COLO668 (cell line): Measurements from ENCODE around the gene ZNF397.
A peak's percentile ranks its signal among the peaks of the same experiment; 100 is the strongest.

Experiments
- DNase-seq: peaks from one replicate; lab custom pipeline; 2025; ENCODE audit not compliant: unreplicated experiment; lab: John Stamatoyannopoulos, UW

ZNF397 gene

DNA sequence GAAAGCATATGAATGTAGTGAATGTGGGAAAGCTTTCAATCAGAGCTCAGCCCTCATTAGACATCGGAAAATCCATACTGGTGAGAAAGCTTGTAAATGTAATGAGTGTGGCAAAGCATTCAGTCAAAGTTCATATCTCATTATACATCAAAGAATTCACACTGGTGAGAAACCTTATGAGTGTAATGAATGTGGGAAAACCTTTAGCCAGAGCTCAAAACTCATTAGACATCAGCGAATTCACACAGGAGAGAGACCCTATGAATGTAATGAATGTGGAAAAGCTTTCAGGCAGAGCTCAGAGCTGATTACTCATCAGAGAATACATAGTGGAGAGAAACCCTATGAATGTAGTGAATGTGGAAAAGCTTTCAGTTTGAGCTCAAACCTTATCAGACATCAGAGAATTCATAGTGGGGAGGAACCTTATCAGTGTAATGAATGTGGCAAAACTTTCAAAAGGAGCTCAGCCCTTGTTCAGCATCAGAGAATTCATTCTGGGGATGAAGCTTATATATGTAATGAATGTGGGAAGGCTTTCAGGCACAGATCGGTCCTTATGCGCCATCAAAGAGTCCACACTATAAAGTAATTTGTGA is 5.0 kb downstream of the ZNF397 start:
- DNase-seq: no peak

DNA sequence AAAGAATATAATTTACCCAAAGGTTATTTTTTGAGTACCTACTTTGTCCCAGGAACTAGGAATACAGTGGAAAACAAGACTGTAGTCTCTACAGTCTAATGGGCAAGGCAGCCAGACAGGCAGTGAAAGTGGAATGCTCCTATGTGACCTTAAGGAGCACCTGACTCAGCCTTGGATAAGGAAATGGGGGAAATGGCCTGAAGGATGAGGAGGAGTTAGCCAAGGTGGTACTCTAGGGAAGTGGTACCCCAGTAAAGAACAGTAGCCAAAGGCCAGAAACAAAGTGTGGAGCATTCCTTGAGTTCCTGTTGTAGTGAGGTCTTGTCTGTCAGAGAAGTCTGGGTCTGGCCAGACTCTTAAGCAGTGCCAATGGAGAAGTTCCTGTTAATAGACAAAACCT is 6.0 kb downstream of the ZNF397 start:
- DNase-seq: no peak

DNA sequence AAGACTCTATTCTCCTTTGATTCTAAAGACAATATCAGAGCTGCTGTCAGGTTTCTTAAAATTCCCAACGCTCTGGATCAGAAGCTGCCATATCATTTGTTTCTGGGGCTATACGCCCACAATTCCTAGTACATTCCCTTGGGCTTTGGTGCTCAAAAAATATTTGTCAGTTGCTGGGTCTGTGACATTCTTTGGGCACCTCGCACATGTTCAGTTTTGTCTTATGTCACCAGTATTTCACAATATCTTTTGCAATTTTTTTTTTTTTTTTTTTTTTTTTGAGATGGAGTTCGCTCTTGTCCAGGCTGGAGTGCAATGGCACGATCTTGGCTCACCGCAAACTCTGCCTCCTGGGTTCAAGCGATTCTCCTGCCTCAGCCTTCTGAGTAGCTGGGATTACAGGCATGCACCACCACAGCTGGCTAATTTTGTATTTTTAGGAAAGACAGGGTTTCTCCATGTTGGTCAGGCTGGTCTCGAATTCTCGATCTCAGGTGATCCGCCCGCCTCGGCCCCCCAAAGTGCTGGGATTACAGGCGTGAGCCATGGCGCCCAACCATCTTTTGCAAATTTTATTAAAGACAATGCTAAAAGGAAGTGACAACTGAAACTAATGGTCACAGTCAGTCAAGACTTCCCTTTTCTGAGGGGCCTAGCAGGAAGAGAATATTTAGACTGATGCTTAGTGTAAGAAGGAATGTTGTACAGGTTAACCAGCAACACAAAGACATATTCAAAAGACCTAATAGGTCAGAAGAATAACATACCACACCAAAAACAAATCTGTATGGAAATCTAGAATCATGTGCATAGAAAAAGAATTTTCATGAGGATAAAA is 6.8 kb downstream of the ZNF397 start:
- no peak for DNase-seq

DNA sequence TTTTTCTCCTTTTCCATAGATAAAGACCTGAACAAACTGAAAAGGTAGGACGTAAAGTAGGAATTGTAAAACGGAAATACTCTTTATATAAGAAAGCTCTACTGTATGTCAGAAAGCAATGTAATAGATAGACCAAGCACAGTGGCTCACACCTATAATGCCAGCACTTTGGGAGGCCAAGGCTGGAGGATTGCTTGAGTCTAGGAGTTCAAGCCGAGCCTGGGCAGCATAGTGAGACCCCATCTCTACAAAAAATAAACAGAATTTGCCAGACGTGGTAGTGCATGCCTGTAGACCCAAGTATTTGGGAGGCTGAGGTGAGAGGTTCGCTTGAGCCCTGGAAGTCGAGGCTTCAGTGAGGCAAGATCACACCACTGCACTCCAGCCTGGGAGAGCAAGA is 7.6 kb downstream of the ZNF397 start:
- DNase-seq: no peak

DNA sequence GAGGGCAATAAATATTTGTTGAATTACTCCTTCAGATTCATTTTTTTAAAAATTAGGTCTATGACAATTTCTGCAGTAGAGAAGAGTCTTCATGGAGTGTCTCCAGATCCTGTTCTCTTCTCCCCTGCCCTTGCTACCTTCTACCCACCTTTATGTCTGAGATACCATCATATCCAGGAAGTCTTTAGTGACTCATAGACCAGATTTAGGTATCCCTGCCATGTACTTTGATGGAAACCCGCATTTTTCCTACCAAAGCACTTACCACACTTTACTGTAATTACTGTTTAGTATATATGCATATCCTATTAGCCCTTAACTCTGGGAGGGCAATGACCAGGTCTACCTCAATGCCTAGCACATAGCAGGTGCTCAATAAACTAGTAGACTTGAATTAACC is 11.6 kb downstream of the ZNF397 start:
- DNase-seq: no peak

DNA sequence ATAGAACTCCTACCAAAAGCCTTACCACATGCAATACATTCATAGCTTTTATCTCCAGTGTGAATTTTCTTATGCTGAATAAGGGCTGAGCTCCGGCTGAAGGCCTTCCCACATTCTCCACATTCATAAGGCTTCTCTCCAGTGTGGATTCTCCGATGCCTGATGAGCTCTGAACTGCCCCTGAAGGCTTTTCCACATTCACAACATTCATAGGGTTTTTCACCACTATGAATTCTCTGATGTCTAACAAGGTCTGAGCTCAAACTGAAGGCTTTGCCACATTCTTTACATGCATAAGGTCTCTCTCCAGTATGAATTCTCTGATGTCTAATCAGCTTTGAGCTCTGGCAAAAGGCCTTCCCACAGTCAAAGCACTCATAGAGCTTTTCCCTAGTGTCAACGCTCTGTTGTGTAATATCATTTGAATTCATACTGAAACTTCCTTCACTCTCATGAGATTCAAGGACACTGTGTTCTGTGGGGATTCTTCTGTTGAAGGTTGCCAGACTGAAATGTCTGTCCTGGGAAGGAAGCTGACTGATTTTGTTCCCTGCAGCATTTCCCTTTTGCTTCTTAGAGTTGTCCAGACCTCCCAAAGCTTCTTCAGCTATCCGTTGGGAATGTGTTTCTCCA is 12.9 kb downstream of the ZNF397 start:
- no peak for DNase-seq

DNA sequence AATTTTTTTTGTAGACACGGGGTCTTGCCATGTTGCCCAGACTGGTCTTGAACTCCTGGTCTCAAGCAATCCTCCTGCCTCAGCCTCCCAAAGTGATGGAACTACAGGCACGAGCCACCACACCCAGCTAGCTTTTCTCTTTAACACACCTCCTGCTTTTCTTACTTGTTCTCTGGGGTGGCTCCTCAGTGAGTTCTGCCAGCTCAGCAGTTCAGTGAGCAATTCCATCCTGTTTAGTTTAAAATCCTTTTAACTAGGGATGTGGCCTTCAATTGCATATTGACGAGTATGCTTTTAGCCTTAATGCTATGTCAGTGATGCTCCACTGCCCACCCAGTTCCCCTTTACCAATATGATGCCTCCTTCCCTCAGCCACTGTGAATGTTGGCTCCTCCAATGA is 16.1 kb downstream of the ZNF397 start:
- DNase-seq: no peak

DNA sequence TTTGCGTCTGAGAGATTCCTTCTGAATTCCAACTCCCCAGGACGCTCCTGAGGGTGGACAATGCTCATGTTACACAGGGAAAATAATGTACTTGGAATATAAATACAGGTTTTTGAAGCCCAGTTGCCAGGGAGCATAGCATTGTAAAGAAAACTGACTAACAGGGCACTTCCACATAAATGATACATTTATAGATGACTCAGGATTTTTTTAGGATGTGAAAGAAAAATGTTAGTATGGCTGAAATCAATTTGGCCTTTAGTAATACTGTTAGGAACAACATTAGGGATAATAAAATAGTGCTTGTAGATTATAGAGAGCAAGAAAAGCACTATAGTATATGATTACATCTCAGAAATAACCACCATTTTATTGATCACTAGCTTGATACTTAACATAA is 23.6 kb downstream of the ZNF397 start:
- DNase-seq: no peak

DNA sequence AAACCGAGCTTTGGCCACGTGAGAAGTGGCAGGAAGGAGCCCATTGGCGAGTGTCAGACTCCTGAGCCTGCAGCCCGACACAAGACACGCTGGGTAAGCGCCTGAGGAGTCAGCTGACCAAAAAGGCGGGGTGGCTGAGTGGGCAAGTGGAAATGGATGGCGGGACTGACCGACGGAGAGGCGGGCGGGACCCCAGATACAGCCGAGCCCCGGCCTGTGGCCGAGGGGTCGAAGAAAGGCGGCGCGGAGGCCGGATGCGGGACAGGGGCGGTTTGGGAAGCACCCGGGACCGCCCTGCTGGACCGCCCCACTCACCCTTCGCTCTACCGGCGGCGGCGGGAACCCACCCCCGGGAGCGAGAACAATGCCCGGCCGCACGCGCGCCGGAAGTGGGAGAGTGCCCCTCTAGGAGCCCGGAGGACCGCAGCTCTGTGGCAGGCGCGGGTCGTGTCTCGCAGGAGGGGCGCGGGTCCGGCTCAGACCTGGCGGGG is 26.4 kb downstream of the ZNF397 start:
- peak; percentile 81 for DNase-seq

DNA sequence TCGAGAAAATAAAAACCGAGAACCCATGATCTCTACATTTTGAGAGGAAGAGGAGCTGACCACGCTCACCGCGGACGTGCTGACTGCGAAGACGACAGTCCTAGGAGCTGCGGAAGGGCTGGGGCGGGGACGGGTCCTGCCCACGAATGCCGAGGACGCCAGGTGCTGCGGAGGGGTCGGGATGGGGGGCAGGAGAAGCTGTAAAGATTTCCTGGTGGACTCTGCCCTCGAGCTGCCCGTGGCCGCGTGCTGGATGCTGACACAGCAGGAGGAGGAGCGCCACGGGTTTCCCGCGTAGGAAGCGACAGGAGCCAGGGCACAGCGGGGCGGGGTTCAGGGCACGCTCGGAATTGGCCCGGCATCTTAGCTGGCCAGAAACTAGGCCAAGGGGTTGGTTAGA is 27.0 kb downstream of the ZNF397 start:
- DNase-seq: no peak

DNA sequence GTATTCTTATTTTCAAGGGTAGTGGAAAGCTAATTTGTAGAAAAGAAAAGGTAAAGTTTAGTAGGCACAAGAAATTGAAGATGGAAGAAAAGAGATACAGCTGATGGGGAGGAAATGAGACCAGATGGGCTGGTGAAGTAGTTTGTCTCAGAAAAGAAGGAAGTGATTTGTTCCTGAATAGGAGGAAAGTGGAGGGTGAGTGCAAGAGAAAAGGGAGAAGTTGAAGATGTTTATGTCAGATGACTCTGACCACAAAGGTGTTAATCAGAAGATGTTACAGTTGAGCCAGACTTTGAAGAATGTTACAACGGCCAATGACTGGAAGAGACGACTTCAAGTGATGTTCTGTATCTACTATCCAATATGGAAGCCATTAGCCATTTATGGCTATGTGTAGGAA is 28.0 kb downstream of the ZNF397 start:
- no peak for DNase-seq

DNA sequence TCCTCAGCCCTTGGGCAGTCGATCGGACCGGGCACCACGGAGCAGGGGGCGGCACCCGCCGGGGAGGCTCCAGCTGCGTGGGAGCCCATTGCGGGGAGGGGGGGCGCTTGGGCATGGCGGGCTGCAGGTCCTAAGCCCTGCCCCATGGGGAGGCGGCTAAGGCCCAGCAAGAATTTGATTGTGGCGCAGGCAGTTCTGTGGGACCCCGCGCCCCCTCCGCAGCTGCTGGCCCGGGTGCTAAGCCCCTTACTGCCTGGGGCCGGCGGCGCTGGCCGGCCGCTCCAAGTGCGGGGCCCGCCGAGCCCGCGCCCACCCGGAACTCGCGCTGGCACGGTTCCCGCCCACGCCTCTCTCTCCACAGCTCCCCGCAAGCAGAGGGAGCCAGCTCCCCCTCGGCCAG is 30.8 kb downstream of the ZNF397 start:
- no peak for DNase-seq

DNA sequence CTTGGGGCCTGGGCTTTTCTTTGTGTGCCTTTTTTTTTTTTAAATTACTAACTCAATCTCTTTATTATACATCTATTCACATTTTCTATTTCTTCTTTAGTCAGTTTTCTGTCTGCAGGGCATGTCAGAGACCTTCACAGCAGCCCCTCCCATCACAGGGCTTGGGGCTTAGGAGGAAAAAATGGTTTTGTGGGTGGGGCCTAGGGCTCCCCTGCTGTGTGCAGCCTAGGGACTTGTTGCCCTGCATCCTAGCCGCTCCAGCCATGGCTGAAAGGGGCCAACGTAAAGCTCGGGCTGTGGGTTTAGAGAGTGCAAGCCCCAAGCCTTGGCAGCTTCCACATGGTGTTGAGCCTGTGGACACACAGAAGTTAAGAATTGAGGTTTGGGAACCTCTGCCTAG is 35.4 kb downstream of the ZNF397 start:
- no peak for DNase-seq

DNA sequence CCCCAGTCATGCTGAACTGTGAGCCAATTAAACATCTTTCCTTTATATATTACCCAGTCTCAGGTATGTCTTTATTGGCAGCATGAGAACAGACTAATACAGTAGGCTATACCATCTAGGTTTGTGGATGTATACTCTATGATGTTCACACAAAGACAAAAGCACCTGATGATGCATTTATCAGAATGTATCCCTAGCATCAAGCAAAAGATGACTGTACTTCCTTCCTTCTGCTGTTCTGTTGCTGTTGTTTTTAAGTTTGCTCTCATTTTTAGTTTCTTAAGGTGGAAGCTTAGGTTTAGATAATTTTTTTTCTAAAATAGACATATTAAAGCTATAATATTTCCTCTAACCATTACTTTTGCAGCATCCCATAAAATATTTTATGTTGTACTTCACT is 36.8 kb downstream of the ZNF397 start:
- DNase-seq: no peak

DNA sequence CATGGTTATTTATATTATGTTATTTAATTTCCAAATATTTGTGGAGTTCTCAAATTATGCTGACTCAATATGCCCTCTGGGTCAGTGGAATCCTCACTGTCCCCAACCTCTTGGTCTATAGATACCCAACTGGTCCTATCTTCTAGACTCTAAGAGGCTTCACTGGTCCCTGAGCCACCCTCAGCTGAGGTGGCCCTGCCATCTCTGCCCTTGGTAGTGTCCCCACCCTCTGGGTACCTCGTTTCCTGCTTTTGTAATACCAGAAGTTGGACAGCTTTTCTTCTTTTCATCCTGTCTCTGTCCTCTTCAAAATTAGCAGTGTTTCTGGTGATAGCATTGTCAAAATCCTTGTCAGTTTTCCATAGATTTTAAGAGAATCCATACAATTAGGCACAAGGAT is 37.3 kb downstream of the ZNF397 start:
- no peak for DNase-seq

DNA sequence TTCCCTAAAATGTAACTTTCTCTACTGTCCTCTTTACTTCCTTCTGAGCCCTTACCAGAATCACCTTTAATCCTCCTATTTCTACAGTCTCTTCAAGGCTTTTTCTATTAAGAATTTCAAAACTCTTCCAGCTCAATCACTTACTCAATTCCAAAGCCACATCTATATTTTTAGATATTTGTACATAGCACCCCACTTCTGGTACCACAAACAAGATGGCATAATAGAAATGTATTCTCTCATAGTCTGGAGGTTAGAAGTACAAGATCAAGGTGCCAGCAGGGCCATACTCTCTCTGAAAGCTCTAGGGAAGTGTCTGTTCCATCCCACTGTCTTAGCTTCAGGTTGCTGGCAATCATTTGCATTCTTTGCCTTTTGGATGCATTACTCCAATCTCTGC is 38.1 kb downstream of the ZNF397 start:
- no peak for DNase-seq

DNA sequence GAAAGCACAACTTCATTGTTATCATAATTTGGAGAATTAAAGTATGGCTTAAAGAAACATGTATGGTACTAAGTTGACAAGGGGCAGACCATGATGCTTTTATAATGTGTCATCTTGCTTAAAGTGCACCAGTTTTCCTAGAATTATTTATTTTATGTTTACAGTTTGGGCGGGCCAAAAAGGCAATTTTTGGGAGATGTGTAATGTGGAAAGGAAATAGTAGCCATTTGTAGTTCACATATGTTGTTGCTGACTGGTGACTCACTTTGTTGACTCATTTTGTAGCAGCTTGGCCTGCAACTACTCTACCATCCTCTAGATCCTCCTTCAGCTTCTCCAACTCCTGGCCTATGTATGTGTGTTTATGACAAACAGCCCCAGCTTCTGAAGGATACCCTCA is 41.5 kb downstream of the ZNF397 start:
- no peak for DNase-seq

DNA sequence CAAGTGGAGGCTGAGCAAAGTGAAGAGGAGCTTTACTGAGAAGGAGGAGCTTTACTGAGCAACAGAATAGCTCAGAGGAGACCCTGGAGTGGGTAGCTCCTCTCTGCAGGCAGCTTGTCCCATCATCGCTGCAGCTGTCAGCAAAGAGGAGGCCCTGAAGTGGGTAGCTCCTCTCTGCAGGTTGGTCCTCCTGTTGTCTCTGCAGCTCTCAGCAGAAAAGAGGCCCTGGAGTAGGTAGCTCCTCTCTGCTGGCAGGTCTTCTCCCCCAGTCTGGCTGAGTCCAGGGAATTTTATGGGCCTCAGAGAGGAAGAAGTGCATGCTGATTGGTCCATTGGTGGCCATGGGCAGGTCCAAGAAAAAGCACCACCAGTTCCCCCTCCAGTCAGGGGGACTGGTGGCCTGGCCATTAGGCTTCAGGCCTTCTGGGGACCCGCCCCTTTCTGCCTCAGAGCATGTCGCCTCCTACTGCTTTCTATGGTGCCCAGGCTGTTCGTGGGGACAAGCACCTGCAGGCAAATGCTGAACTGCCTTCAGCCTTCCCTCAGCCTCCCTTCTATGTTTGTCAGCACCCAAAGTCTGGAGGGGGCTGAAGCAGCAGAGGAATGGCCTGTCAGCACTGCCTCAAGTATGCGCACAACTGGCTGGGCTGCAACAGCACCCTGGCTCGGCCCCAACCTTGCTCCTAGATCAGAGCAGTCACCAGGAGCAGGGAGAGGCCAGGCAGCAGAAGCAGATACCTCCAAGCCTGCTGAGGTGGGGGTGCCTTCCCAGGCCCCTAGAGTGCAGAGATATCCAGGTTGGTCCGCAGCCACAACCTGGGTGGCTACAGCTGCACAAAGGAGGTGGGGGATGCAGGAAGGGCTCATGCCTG is 43.3 kb downstream of the ZNF397 start:
- DNase-seq: no peak

DNA sequence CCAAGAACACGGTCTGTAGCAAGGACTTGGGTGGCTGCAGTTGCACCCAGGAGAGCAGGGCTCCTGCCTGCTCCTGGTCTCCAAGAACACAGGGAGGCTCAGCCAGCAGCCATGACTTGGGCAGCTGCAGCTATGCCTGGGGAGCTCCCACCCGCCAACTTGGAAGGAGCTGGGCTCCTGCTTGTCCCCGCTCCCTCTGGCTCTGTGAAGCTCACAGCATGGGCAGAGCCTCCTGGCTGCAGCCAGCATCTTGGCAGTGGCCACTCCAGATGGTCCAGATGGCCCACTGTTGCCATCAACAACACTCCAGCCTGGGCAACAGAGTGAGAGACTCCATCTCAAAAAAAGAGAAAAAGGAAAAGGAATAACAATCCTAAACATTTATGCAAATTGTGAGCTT is 44.0 kb downstream of the ZNF397 start:
- DNase-seq: no peak

DNA sequence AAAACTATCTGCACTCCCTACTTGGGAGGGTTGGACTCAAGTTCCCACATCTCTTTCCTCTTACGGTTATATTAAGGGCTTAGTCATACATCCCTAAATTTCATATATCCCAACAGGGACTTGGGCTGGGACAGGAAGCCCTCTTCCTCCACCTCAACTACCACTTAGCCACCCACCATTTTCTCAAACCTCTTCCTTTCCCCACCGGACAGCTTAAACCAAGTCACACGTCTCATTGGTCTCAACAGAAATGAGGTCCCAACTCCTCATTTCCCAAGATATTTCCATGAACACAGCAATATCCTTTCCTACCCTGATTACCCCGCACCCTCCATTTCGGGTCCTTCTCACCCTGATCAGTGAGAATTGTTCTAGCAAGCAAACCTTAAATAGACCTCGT is 48.5 kb downstream of the ZNF397 start:
- no peak for DNase-seq

DNA sequence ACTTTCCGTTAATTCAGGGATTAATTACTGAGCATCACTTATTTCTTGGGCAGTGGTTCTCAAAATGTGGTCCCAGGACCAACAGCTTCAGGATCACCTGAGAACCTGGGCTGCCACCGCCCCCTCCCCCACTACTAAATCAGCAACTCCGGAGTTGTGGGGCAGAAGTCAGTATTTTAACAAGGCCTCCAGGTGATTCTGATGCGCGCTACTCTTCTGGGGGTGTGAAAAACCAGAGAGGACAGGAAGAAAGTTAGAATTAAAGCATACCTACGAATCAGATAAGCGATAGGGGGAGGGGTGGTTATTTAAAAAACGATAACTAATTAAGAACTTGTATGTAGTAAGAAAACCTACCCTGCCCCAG is 48.9 kb downstream of the ZNF397 start:
- peak; percentile 37 for DNase-seq
